Transverse colon (tissue), 4 donors: ENCODE data around the gene TACC2.

Experiments used
- CTCF ChIP-seq, 5 experiments: fragments of 200-600 bp in 3 of 5; fragments of 450-650 bp in 2 of 5; sonication (generic) in 3 of 5; IDR thresholded peaks; 1 replicate in 2 of 5; 2 replicates in 3 of 5; pipeline ENCODE4 v1.5.1; 2016 to 2017; ENCODE audit warnings: antibody characterized with exemption in 5 of 5, inconsistent platforms in 3 of 5, mild to moderate bottlenecking in 2 of 5, moderate library complexity in 1 of 5
- EP300 ChIP-seq: sonication (generic); formaldehyde crosslinking; IDR thresholded peaks from one replicate; pipeline ENCODE4 v1.6.1; 2017; ENCODE audit warnings: antibody characterized with exemption, low read depth
- POLR2AphosphoS5 ChIP-seq, 3 donors: sonication (generic); formaldehyde crosslinking; IDR thresholded peaks; one replicate each; pipeline ENCODE4 v1.6.1; 2016; ENCODE audit warnings: antibody characterized with exemption in 3 of 3

- TF ChIP-seq EP300, result no peak
- no peak for TF ChIP-seq CTCF (IDR thresholded peaks at IDR 0.05)
- TF ChIP-seq POLR2AphosphoS5 (IDR thresholded peaks at IDR 0.05), result no peak
Measured at GRCh38 chr10:122287570-122287969, 298.6 kb downstream of the TACC2 start.
